ENCODE results near the gene CAMK4. TPM values are rescaled to one million over a fixed set of nuclear protein-coding genes. Genes with fewer than 3 reads are reported as not detected.

The CAMK4 gene
- total and polyA plus RNA-seq, 2 experiments from 2014 or later = 4.2 to 7.3 TPM

GRCh38 chr5:111493031-111493430 is 268.8 kb downstream of the CAMK4 start:
- Histone ChIP-seq H3K4me3 (no peak overlapping the region), H3K27ac (ENCODE audit: low read depth) (peak overlapping the region; percentile 6; the same call in 1 of the 2 replicates), H3K79me2 (replicated peaks; ENCODE audit: insufficient read depth) (no peaks in the 10 kb centered on the region), H3K9me2 (ENCODE audit: insufficient read depth) (no peaks in the 10 kb centered on the region), H3K4me2 (no peak overlapping the region), H3K27me3 (ENCODE audit: insufficient read depth) (no peaks in the 10 kb centered on the region), H3F3A (replicated peaks; ENCODE audit: low read depth) (no peaks in the 10 kb centered on the region), H4K20me1 (replicated peaks; ENCODE audit: insufficient read depth) (no peaks in the 10 kb centered on the region), H2AFZ (no peak overlapping the region), H3K4me1 (ENCODE audit: insufficient read depth) (peaks cover 10% of the 10 kb centered on the region), H3K36me3 (ENCODE audit: insufficient read depth) (peaks cover 3% of the 10 kb centered on the region; the same call in 1 of the 2 replicates)
- TF ChIP-seq REST (IDR thresholded peaks at IDR 0.05; ENCODE audit: unreplicated experiment) (no peak), POLR2AphosphoS5 (IDR thresholded peaks at IDR 0.05; ENCODE audit: low read depth) (0 out of 2 replicates have a peak, but pooled peaks have one; percentile 16)
- Mint-ChIP-seq H3K36me3 (ENCODE audit: low read depth) (peaks cover 12% of the 10 kb centered on the region; the same call in 2 of the 3 replicates), H3K9me3 (no peaks in the 10 kb centered on the region), H3K4me1 (peaks cover 12% of the 10 kb centered on the region; the same call in 2 of the 3 replicates), H3K4me3 (no peak overlapping the region), H3K27ac (peak overlapping the region; percentile 37; the same call in 1 of the 2 replicates), H3K27me3 (ENCODE audit: insufficient read depth, low read depth, poor library complexity) (no peaks in the 10 kb centered on the region)
- ATAC-seq (no peak), DNase-seq (ENCODE audit: low spot score) (no peak)

- peaks cover 26% of the 10 kb centered on the region; the same call in 2 of the 3 replicates for H3K36me3 Mint-ChIP-seq (ENCODE audit: low read depth)
- H3K27me3 Mint-ChIP-seq (ENCODE audit: insufficient read depth, low read depth, poor library complexity) = no peaks in the 10 kb centered on the region
- TF ChIP-seq, protein P1, sequence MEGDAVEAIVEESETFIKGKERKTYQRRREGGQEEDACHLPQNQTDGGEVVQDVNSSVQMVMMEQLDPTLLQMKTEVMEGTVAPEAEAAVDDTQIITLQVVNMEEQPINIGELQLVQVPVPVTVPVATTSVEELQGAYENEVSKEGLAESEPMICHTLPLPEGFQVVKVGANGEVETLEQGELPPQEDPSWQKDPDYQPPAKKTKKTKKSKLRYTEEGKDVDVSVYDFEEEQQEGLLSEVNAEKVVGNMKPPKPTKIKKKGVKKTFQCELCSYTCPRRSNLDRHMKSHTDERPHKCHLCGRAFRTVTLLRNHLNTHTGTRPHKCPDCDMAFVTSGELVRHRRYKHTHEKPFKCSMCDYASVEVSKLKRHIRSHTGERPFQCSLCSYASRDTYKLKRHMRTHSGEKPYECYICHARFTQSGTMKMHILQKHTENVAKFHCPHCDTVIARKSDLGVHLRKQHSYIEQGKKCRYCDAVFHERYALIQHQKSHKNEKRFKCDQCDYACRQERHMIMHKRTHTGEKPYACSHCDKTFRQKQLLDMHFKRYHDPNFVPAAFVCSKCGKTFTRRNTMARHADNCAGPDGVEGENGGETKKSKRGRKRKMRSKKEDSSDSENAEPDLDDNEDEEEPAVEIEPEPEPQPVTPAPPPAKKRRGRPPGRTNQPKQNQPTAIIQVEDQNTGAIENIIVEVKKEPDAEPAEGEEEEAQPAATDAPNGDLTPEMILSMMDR (conservative IDR thresholded peaks at IDR 0.05; ENCODE audit: low read depth in 2 of 2) = no peak
- TF ChIP-seq ZNF462 (CRISPR knock-in tag; IDR thresholded peaks at IDR 0.05) (no peak), EZH2phosphoT487 (IDR thresholded peaks at IDR 0.05; ENCODE audit: unreplicated experiment) (no peak)
These were observed 270.3 kb downstream of the CAMK4 start for GRCh38 chr5:111494355-111494999.

More at GRCh38 chr5:111494355-111494999, 270.3 kb downstream of the CAMK4 start:
- Histone ChIP-seq H4K20me1 (replicated peaks; ENCODE audit: insufficient read depth) (no peaks in the 10 kb centered on the region), H3K36me3 (ENCODE audit: insufficient read depth) (peaks cover 11% of the 10 kb centered on the region; the same call in 1 of the 2 replicates), H3K79me2 (replicated peaks; ENCODE audit: insufficient read depth) (no peaks in the 10 kb centered on the region; the same call in 1 of the 2 replicates), H3K4me1 (ENCODE audit: insufficient read depth) (peaks cover 10% of the 10 kb centered on the region), H3K4me2 (no peak overlapping the region), H3K9me2 (ENCODE audit: insufficient read depth) (no peaks in the 10 kb centered on the region), H3K27ac (ENCODE audit: low read depth) (peak overlapping the region; percentile 6; the same call in 1 of the 2 replicates), H3K27me3 (ENCODE audit: insufficient read depth) (no peaks in the 10 kb centered on the region), H3F3A (replicated peaks; ENCODE audit: low read depth) (no peaks in the 10 kb centered on the region), H2AFZ (no peak overlapping the region), H3K4me3 (no peak overlapping the region)
- no peaks in the 10 kb centered on the region for H3K9me3 Mint-ChIP-seq
- H3K27ac Mint-ChIP-seq = peak overlapping the region; percentile 97
- peaks cover 12% of the 10 kb centered on the region; the same call in 2 of the 3 replicates for H3K4me1 Mint-ChIP-seq
- DNase-seq (ENCODE audit: low spot score) (no peak), ATAC-seq (no peak)
- H3K4me3 Mint-ChIP-seq = no peak overlapping the region
